HG02943 (cell line): ENCODE measurements around the gene XXYLT1.

Experiments
- ATAC-seq: cut with Tn5 transposase; IDR thresholded peaks from one replicate; pipeline ENCODE4 v1.9.1; 2021; ENCODE audit warnings: mild to moderate bottlenecking, low read depth, moderate library complexity; ENCODE audit not compliant: unreplicated experiment

The XXYLT1 gene

DNA sequence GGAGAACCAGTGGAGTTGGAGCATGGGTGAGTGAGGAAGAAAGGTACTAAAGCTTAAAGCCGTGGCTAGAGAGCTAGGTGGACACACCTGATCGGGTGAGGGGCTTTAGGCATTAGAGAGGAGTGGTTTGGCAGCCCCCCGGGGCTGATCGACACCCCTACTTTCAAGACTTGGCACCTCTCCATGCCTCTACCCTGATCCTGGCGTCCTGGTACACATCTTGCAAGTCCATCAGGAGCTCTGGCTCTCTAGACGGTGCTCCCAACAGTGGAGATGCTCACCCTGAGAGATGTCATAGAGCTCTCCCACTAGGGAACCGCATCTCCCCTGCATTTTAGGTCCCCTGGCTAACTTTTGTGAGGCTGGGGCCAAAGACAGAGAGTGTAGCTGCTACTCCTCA, 98.1 kb downstream of the XXYLT1 start:
- no peak for ATAC-seq

DNA sequence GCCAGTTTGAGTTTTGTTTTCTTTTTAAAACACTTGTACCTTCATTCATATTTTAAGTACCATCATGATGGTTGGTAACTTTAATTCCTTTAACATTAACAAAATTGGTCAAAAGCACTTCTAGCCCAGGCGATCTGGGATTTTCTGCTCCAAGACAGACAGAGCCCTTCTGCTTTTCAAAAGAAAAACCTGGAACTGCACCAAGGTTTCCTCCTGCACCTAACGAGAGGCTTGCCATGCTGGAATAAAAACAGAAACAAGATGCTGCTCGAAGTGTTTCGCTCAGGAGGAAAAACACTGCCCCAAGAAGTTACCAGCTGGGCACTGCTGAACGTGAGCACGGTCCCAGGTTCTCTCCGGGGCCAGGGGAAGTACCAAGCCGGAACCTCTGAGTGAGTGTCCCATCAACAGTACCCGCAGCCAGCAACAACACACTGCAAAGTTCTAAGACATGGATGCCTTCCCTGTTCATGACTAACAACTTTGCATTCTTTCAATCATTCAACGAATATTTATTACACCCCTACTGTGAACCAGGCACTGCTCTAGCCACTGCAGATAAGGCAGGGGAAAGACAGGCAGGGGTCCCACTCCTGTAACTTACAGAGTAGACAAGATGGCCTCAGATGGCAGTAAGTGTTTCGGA, 98.8 kb downstream of the XXYLT1 start:
- ATAC-seq, result no peak

DNA sequence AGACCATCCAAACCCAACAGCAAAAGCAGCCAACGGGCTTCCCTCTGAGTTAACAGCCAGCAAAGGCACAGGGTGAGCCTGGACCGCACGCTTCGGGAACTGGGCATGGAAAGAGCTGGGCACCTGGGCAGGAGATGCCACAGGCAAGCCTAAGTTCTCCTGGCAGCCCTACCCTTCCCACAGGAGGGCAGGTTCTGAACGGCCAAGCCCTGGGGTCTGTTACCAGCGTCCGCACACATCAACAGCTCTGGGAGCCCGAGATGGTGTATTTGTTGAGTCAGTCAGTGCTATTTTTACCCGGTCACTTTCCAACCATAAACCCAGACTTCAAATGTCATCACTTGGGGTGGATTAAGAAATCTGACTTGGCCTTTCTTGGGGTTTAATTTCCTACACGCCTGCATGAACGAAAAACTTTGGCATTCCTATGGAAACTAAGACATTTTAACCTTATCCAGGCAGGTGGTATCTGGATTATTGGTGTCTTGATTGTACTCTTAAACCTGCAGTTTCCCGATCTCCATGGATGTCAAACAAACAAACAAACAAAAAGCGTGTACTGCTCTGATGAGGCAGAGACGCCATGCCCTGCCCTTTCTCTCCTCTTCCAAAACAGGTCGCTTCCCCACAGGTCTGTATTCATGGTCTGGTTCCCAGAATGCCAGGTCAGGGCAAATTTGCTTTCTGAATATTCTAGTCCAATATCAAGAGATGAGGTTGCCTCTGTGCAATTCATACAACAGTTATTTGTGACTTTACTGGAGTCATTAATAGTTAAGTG, 99.7 kb downstream of the XXYLT1 start:
- ATAC-seq, result no peak

DNA sequence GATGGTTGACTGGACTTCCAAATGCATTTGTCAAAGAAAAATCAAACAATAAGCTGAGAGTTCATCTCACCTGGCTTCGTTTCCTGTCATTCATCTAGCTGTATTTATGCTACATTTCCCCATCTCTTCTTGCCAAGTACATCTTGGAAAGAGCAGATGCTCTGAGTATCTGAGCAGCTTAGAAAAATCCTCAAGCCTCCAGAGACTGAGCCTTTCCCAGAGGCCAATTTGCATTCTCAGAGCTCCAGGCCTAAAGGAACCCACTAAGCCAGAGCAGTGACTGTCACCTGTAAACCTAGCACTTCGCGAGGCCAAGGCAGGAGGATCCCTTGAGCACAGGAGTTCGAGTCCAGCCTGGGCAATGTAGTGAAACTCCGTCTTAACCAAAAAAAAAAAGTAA, 100.5 kb downstream of the XXYLT1 start:
- no peak for ATAC-seq

DNA sequence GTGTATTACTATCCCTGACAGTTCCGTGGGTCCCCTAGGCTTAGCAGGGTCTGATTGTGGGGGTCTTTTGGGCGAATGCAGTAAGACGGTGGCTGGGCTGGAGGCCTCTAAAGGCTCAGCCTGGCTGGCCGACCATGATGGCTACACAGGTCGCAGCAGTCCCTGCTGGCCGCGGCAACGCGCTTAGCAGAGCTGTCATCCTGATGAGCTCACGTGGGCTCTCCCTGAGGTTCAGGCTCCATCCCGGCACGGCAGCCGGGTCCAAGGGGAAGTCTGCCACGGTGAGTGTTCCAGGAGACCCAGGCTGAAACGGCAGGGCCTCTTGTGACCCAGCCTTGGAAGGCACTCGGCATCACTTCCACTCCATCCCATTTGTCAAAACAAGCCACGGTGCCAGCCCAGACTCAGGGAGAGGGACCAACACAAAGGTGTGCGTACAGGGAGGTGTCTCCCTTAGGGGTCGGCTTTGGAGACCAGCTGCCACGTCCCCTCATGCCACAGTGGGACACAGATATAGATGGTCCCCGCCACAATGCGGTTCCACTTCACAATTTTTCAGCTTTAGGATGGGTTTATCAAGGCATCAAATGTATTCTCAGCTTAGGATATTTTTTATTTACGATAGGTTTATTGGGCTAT, 101.8 kb downstream of the XXYLT1 start:
- no peak for ATAC-seq

DNA sequence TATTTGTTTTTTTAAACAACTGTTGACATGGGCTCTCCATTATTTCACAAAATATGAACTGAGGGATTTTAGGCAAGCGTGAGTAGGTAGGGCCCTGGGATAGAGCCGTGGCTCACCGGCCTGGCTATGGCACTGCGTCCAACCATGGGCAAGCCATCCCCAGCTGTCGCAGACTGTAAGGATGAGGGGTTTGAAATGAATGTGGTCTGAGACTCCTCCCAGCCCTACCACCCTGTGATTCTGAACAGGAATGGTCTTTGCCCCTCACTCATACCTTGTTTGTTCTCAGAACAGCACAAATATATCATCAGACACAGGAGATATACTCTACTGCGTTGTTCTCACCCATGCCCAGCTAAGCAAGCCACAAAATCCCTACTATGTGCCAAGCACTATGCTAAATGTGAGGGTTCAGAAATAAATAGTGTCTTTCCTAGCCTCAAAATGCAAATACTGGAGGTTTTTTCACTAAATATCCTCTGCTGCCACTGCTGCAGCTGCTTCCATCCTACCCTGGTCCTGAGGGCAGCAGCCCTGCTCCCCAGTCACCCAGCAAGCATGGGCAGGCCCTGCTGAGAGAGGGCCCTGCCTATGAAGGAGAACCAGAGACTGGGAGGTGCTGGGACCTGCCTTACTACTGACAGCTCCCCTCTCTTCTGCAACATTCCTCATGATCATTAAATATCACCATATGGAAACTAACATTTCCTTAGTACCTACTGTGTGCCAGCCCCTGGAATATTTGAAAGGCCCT, 102.8 kb downstream of the XXYLT1 start:
- ATAC-seq, result no peak

DNA sequence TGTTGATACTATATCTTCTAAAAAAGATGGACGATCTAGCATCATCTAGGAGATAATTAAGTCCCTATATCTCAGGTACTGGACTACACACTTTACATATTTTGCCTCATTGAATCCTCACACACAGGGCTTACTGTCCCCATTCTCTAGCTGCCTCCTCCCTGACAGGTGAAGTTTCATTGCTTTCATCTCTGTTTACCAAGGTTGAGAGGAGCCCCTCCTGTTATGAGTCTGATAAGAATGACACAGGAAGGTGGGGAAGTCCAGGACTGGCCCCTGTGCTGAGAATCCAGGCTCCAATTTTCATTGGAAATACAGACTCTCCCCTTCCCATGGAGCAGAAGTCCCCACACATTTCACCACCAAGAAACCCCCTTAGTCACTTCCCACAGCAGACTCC, 105.2 kb downstream of the XXYLT1 start:
- no peak for ATAC-seq

DNA sequence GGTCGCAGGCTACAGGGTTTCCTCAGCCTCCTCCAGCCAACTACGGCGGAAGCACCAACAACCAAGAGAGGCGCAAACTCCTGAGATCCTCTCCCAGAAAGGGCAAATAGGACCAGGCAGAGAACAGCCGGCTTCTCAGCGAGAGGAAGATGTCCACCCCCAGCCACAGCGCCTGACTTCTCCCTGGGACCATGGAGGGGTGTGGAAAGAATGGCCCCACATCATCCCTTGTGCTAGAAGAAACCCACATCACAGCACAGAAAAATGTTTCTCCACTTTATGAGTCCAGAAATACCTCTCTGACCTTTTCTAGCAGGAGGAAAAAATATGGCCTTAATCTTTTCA, 105.7 kb downstream of the XXYLT1 start:
- ATAC-seq, result no peak

DNA sequence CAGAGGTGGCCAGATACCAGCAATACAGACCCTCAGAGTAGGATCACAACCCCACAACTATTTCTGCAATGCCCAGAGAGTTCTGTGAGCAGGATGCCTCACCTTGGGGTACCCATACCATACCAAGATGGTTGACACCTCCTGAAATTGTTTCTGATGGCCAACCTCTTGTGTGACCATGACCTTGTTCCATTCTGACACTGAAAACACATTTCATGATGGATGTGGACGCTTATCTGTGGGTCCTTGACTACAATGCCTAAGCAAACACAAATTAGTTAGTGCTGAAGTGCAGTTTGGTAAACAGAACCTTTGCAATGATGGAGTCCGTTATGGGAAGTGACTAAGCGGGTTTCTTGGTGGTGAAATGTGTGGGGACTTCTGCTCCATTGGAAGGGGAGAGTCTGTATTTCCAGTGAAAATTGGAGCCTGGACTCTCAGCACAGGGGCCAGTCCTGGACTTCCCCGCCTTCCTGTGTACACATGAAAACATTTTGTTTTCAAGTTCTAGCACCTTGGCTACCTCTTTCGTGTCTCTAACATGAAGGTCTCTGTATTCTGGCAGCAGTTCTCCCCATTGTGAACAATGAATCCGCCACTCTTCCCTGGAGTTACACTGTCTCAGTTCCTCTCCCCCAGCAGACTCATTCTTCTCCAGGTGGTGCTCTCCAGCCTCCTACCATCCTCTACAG, 106.2 kb downstream of the XXYLT1 start:
- no peak for ATAC-seq

DNA sequence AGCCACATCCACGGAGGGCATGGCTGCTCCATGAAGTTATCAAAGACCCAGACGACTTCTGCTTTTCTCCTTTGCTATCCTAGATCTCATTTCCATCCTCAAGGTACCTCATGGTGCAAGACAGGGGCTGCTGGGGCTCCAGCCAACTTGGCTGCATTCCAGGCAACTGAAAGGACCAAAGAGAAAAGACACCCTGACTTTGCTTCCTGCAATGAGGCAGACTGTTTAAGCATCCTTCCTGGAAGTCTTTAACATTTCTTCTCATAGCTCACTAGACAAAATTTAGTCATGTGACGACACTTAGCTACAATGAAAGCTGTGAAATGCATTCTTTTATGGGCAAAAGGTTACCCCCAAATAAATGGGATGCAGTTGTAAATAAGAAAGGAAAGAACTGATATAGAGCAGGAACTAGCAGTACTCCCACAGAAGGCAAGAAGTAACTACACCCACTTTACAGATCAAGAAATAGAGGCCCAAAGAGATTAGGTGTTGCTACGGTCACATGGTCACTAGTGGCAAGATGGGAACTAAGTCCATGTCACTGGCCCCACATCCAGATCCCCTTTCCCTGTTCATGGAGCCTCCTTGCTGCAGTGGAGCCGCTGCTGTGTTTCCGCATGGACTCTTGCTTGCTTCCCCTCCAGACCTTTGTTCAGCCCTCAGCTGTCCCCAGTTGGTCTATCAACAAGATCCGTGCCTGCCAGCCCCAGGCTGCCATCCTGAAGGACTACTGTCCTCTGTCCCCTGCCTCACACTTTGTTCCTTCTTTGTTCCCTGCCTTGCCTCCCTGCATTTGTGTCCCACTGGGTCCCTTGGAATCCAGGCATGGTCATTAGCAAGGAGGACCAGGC, 107.0 kb downstream of the XXYLT1 start:
- no peak for ATAC-seq

DNA sequence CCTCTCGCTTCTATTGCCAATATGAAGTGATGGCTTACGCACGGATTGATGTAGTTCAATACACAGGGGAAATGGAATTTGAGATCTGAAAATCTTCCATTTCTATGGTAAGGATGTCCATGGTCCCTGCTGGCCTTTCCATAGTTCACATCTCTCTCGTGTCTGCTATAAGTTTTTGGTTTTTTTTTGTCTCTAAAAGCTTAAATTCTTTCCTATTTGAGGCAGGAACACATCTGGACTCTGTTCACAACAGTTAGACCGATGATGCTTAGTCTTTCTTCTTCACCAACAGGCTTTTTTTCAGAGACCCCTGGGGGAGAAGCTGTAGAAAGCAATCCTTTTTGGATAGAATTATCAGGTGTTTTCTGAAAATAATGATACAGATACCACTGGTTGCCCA, 108.1 kb downstream of the XXYLT1 start:
- ATAC-seq, result no peak

DNA sequence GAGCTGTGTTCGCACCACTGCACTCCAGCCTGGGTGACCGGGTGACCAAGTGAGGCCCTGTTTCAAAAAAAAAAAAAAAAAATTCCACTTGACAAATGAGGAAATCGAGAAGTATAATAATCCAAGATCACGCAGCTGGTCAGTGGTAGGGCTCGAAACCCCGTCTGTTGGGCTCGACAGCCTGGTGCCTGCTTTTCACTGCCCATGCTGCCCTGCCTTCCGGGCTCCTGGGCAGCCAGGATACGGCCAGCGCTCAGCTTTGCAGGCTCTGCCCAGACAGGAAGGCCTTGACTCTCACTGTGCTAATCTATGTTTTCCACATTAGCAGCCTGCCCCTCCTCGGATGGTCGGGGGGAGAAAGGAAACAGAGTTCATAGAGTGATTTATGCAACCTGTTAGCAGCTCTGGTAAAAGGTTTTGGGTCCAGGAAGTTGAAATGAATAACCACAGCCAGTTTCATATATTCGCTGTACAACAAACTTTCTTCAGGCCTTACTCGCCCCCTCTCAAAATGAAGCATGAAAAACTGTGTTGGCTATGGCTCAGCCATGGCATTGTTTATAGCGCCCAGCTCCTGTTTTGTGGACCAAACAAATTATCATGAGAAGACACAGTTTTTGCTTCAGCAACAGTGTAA, 108.8 kb downstream of the XXYLT1 start:
- peak; percentile 69 for ATAC-seq

DNA sequence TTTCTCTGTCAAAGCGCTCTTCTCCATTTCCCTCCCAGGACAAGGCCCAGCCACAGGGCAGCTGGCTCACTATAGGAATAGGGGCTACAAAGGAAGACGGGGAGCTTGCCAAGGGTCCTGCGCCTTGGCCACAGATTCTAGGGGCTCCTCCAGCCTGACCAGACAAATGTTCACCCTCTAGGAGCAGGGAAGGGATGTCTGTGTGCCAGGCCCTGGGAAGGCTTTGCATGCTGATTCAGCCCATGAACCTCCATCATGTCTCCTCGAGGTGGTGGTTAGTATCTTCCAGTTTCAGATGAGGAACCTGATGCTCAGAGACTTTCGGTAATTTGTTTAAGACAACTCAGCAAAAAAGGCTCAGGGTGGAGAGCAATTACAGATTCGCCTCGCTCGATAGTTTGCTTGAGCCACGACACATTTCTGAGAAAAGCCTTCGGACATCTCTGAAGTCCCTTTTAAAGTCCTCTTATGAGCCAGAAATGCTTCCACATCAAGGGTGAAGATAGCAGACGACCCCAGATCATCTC, 110.0 kb downstream of the XXYLT1 start:
- ATAC-seq, result no peak

DNA sequence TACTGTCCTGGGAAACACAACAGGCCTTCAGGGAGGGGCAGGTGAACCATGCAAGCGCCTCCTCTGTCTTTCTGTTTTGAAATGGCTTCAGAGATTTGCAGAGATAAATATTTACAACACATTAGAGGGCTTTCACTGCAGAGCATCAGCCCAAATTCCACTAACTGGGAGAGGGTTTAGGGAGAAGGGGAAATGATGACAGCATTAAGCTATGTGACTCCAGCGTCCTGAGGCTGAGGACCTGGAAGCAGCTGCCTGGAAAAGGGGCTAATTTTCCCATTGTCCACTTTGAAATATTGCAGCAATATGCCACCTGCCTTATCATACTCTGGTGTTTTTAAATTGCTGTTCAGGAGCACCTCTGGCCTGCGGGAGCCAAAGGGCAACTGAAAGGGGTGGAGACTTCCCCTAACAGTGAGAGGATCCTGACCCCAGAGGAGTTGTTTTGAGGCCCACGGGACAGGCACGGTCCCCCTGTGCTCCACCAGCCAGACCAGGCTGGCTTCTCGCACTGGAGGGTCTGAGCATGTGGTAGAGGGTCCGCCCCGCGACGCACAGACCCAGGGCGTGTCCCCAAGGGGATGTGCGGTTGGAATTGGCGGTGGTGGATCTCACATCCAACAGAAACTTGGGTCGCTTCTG, 110.6 kb downstream of the XXYLT1 start:
- ATAC-seq, result no peak

DNA sequence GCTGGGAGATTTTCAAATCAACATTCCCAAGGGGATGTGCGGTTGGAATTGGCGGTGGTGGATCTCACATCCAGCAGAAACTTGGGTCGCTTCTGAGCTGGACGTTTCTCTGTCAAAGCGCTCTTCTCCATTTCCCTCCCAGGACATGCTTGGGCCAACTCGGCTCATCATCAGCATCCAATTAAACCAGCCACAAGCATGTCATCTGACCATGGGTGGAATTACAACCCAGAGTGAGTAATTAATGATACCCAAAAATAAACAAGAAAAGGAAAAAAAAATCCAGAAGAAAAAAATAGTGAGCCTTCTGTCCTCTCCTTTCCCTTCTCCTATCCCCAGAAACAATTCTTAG, 111.2 kb downstream of the XXYLT1 start:
- ATAC-seq, result no peak

DNA sequence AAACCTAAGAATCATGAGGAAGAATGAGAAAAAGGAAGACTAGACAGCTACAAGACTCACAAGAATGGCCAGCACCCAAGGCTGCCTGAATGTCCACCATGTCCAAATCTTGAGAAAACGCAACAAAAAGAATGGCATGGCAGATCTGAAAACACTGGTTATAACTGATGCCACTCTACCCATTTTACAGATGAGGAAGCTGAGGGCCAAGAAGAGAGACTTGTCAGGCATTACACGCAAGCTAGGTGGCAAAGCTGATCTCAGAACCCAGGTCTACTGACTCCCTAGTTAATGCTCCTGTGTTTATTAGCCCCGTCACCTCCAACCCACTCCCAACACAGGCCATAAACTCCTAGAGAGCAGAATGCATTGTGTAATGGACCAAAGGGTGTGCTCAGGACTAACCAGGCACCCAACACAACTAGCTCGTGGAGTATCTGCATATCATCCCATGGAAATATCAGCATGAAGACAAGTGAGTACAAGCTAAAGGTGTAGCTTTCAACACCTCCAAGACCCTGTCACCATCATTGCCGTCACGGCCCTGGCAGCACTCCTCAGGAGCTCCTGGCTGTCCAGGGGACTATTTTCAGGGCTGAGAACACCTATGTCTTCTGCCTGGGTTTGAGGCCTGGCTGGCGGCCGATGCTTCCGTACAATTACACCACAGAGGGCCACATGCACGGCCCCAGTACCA, 111.7 kb downstream of the XXYLT1 start:
- ATAC-seq, result no peak

DNA sequence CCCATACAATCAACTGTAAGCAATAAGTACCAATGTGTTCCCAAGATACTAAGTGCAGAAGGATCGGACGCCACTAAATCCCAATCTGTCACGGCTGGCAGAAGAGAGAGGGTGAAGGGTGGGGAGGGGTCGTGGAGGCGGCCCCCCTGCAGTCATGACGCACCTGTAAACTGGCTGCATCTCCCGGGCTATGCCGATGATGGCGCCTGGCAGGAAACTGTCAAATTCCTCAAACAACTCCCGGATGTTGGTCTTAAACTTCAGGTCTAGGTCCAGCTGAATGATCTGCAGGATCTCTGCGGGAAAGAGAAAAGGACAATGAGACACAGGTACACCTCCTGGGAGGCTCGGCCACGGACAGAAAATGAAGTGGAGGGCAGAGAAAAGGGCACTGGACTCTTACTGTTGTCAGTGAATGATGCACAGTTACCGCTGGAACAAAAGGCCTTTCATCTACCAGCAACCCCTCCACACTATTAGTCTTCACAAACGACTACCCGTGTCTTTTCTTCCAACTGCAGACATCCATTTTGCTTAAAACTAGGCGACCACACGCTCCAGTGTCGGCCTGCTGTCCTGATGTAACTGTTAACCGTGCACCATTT, 114.6 kb downstream of the XXYLT1 start:
- no peak for ATAC-seq
